CD4-positive, alpha-beta T cell treated with Interleukin-21 for 1 hour (primary cell): ENCODE results near the gene SLX9.

Source experiments
- DNase-seq: peaks from one replicate; pipeline ENCODE4 v3.0.0-alpha.2; 2020

The SLX9 gene

DNA sequence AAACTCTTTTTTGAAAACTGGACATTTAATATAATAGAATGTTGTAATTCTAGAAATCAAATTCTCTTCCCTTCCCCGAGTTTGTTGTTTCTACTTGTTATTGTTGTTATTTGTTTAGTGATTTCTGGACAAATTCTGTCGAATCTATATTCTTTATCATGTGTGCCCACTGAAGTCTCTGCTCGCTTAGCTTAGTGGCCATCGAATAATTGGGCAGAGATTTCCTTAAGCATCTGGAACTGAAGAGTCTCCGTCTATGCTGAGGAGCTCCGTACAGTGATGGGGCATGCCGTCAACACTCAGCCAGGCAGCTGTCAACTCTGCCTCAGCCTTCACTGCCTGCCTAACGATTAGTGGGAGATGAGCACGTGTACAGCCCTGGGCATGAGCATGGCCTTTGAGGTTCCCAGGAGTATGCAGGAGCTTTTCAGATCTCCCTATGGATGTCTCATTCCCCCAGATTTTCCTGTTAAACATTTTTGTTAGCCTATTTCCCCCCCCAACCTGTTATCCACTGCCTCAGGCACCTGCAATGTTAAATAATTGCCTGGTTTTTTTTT, 66.8 kb downstream of the SLX9 start:
- DNase-seq = no peak

DNA sequence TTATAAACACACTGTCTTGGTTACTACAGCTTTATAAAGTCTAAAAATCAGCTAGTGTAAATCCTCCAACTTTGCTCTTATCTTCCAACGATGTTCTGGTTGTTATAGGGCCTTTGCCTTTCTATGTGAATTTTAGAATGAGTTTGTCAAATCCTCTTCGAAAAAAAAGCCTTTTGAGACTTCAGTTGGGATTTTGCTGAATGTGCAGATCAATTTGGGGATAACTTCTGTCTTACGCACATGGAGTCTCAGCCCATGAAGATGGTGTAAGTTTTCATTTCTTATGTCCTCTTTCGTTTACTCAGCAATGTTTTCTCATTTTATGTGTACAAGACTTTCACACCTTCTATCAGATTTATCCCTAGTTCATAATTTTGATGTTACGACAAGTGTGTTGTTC, 69.8 kb downstream of the SLX9 start:
- DNase-seq = no peak

DNA sequence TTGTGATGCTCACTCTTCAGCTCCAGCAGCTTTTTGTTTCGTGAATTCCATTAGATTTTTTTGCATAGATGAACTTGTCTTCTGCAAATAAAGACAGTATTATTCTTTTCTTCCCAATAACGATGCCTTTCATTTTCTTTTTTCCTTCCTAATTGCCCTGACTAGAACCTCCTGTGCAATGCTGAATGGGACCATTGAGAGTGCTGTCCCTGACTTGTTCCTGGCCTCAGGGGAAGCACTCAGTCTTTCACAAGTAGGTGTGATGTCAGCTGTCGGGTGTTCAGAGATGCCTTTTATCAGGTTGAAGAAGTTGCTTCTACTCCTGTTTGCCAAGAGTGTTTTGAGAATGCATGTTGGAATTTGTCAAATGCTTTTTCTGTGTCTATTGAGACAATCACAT, 70.3 kb downstream of the SLX9 start:
- no peak for DNase-seq

DNA sequence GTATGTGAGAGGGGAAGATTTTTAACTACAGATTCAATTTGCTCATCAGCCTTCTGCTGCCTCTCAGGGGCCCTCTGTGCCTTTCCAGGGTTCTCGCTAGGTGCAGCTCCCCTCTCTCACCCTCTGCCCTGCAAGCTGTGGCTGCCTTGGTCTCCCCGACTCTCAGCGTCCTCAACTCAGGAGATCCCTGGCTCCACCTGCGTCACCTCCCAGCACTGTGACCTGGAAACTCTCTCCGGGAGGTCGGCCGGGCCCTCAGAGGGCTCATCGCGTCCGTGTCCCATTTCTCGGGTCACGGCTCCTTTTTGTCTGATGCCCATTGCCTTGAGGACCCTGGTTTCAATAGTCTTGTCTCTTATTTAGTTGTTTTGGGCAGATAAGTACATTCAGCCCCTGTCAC, 71.0 kb downstream of the SLX9 start:
- DNase-seq = no peak

DNA sequence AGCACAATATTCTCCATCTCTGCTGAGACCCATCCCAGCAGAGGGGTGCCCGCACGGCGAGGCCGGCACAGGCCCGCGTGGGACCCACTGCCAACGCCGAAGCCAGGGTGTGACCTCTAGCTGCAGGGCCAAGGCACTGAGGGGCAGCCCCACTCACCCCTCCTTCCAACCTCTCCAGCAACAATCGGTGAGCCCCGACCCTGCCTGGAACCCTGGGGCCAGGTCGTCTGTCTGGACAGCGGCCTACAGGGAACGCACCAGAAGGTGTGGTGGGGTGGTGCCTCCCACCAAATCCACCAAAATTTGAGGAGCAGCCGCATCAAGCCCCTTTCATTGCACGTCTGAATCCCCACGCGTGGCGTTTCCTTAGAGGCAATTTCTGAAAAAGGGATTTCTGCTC, 71.6 kb downstream of the SLX9 start:
- DNase-seq = no peak

DNA sequence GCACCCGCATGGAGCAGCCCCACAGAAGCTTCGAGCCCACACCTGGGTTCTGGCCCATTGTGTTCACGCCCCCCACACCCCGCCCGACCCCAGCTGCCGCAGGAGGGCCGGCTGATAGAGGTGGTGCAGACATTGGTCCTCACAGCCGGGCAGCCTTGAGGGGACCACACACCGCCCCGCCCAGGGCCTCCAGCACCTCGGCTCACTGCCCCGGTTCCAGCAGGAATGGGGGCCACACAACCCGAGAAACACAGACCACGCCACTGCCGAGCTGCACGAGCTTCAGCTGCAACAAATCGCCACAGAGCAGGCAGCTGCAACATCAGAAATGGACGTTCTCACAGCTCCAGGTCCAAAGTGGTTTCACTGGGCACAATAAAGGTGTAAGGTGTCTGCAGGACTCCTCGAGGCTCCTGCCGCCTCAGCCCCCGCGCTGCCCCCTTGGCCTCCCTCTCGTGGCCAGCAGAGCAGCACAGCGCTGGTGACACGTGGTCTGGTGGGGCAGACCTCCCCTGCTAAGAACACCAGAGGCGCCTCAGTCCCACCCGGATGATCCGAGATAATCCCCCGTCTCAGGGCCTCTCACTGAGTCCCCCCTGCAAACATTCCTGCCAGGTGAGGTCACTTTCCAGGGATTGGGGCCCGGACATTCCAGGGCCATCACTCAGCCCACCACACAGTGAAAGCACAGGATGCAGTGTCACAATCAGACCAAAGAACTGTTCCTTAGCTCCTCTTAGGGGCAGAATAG, 72.3 kb downstream of the SLX9 start:
- no peak for DNase-seq

DNA sequence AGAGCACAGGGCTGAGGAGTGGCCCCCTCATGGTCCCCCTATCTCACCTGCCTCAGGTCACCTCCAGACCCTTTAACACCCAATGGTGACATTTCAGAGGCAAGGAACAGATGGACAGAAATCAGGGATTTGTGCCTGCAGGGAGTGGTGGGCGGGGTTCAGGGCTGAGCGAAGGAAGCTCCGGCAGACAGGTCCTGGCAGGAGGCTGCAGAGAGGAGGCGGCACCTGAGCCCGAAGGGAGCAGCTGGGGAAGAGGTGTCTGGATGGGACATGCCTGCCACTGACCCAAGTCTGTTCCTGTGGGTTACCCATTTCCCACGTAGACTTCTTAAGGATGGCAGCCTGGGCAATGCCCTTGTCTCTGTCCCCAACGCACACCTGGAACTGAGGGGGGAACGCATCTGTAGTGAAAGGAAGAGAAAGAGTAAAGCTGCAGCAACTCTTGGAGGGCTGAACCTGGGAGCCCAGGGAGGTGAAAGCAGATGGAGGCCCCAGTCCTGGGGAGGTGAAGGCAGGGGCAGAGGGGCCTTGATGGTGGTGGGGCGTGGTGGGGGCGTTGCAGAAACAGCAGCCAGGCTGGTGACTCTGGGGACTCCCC, 72.9 kb downstream of the SLX9 start:
- DNase-seq = no peak

DNA sequence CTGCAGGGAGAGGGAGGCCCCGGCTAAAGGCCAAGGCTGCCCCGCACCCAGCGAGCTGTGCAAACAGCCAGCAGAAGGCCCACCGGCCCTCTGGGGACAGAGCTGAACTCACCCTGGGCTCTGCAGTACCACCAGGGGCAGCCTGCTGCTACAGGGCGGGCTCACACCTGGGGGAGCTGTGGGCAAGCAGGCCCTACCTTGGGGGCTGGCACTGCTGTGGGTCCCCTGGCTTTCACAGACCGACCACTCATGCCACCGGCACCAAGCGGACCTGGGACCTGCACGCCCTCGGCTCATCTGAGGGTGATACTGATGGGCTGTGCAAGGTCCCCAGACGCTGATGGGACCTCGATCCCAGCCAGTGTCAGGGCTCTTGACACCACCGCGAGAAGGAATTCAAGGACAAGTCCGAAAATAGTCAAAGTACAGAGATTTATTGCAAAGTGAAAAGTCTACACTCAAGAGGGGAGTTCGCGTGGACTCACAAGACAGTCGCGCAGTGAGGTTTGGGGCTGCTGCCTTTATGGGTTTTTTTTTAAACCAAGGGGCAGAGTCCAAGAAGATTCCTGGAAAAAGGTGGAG, 73.5 kb downstream of the SLX9 start:
- DNase-seq = no peak

DNA sequence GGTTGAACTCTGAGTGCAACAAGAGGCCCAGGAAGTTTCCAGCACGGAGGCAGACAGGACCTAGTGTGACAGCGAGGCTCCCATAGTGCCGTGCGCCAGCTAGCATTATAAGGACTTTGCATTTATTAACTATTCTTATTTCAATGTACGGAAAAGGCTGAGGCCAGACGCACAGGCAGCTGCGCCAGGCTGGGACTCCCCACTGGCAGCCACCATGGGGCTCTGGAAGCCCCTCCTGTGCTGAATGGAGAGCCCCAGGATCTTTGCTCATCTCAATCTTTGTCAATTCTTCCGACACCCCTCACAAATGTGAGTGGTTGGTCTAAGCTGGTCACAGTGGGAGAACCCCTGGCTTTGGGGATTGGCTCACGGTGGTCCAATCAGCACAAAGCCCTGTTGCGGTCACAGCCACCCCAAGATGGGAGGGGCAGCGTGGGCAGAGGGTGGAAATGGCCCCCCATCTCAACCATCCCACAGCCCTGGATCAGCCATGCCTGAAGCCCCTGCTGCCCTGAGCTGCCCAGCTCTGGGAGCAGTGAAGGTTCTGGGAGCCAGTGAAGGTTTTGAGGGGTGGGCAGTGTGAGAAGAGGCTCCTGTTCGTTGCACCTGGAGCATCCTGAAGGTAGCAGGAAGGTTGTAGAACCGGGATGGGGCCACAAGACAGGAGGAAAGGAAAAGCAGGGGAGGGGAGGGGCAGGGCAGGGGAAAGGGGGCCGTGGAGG, 75.1 kb downstream of the SLX9 start:
- no peak for DNase-seq

DNA sequence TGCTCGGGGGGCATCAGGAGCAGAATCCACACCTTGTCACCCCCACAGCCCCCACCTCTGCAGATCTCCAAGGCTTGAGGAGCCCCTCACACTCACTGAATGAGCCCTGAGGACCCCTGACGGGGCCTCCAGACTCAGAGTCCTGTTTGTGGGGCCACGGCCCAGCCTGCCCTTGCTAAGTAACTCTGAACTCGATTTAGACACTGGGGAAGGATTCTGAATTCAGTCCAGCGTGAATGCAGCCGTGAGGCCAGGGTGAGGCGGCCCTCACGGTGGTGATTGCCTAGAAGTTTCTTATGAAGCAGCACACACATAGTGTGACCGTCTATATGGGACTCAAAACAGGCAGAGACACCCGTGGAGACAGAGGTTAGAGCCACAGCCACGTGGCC, 75.6 kb downstream of the SLX9 start:
- DNase-seq = no peak

DNA sequence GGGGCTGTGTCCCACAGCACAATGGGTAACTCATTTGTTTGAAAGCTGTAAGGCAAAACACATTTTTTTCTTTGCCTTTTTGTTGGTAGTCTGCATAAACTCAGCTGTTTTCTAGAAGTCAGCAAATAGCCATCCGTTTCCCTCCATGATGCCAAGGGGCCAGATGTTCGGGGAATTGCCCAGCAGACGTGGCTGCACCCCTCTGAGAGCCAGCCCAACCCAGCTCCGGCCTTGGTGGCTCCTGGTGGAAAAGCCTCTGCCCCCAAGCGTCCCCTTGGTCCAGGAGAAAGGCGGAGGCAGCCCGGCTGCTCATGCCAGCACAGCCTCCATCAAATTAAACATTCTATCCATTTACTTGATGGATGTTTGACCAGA, 76.2 kb downstream of the SLX9 start:
- DNase-seq = no peak

DNA sequence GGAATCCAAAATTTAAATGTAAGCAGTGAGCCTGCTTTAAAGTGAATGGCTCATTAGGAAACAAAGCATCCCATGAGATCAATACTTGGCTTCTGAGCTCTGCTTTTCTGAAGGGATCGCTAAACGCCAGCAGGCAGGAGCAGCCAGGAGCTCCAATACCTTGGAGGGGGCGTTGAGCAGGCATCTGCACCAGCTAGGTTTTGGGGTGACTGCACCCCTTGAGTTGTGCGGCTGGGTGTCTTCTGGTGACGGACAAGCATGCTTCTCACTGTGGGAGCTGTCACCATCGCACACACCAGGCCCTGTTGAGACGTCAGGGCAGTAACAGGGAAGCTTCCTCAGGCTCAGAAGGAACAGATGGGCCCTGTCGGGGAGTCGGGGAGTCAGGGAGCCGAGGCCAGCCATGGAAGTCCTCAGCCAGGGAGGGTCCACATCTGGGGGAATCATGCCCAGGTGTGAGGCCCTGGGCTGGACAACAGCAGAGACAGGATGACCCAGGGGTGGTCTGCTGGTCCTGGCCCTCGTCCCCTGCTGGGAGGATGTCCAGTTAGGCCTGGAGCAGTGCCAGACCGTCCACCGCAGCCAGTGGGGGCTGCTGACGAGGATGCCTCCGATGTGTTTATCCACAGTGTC, 76.7 kb downstream of the SLX9 start:
- DNase-seq = no peak

DNA sequence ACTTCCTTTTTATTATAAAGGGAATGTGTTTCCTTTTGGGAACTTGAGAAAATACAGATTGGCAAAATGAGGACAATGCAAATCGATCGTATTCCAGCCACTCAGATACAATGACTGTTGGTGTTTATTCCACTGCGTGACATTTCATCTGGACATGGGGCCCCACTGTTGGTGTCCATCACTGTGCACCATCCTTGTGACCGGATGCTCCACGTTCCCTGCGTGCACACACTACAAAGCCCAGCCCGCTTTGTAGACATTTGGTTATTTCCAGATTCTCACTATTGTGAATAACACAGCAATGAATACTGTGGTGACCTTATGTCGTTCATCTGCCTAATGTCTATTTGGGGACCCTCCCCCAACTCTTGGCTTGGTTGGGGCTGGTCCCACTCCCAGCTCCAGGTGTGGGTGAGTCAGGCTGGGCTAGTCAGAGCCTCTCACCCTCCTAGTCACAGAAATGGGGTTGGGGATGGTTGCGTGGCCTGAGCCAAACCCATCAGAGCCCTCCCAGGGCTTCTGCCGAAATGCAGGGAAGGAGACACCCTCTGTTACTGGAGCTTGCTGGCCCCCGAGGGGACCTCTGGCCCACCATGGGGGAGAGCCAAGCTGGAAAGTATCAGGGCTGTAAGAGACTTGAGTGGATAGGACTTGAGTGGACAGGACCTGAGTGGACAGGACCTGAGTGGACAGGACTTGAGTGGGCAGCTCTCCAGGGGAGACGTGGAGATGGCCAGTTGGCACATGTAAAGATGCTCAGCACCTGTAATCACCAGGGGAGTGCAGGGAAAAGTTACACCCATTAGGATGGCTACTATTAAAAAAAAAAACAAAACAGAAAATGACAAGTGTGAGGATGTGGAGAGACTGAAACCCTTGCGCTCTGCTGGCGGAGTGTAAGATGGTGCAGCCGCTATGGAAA, 77.5 kb downstream of the SLX9 start:
- no peak for DNase-seq

DNA sequence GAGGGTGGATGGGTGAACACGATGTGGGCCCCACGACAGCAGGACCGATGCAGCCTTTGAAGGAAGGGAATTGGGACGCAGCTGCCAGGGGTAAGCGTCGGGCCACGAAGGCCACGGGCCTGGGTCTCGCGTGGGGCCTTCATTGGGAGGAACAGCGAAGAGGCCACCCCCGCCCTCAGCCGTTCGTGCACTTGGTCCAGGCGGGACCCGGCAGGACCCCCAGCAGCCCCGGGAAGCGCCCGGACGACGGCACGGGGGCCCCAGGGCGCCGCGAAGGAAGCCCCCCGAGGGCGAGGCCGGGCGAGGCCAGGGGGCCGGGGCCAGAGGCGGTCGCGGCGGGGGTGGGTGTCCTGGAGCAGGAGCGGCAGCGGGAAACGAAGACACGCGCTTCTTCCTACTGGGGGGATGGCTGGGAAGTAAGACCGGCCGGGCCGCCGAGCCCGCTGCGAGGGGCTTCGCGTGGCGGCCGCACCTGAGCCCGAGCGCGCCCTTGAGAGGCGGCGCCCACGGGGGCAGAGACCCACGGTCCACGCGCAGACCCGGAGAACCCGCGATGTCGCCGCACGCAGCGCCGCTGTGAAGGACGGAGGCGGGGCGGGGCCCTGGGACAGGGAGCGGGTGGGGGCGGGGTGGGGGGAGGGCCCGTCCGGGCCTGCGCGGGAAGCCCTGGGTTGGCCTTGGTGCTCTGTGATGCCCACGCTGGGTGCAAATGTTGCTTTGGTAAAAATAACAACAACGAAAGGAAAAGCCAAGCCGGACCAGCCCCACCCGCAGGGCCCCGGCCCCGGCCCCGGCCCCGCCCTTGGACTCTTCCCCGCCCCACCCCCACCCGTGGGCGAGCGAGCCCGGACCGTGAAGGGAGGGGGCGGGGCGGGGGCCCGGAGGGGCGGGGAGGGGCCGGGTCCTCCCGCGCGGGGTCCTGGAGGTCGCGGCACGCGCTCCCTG, 78.6 kb downstream of the SLX9 start:
- DNase-seq = no peak

DNA sequence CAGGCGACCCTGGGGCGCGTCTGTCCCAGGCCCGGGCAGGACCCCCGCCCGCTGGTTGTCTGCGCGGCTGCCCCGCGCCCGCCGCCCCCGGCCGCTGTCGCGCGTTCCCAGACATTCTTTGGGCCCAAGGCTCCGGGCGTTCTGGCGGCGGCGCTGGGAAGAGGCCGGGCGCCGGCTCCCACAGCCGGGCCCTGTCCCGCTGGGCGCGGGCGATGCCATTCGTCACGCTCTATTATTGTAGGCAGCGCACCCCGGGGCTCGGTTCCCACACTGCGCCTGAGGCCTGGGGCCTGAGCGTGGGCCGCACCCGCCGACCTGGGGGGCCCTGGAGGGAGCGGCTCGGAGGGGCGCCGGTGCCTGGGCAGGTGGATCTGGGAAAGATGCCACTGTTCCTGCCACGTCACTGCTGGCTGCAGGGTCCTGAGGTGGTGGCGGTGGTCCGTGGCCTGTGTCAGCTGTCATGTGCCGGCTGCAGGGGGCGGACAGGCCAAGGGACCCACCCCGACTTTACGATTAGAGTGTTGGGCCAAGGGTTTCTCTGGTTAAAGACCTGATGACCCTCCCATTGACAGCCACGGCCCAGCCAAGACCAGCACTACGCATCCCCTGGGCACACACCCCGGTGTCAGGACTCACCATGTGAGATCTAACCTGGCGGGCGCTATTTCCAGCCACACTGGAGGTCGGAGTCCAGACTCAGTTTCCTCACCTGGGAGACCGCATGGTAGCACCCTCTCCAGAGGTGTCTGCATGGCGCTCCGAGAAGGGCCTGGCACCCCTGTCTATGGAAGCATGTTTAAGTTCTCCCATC, 79.5 kb downstream of the SLX9 start:
- DNase-seq = no peak

DNA sequence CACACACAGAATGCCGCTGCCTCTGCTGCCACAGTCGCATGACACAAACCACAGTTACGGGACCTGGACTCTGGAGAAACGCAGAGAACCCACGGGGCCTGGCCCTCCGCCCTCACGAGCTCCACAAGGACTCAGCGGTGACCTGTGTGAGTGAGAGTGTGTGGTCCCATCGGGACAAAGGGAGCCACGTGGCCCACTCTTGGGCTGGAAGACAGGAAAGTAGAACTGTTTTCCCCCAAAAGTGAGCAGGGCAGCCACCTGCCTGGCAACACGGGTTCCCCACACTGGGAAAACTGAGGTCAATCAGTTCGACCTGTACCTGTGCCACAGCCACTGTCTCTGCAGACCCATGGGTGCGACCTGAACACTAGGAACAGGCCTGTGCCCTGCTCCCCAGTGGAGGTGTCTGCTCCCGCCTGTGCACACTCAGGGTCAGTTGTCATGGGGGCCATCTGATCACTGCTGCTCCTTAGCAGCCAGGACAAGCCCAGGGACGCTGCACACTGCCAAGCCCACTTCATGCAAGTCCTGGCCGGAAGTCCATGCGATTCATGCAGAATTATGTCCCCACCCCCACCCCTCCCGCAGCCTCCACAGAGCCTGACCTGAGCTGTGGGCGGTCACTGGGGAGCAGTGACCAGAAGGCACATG, 80.2 kb downstream of the SLX9 start:
- no peak for DNase-seq

DNA sequence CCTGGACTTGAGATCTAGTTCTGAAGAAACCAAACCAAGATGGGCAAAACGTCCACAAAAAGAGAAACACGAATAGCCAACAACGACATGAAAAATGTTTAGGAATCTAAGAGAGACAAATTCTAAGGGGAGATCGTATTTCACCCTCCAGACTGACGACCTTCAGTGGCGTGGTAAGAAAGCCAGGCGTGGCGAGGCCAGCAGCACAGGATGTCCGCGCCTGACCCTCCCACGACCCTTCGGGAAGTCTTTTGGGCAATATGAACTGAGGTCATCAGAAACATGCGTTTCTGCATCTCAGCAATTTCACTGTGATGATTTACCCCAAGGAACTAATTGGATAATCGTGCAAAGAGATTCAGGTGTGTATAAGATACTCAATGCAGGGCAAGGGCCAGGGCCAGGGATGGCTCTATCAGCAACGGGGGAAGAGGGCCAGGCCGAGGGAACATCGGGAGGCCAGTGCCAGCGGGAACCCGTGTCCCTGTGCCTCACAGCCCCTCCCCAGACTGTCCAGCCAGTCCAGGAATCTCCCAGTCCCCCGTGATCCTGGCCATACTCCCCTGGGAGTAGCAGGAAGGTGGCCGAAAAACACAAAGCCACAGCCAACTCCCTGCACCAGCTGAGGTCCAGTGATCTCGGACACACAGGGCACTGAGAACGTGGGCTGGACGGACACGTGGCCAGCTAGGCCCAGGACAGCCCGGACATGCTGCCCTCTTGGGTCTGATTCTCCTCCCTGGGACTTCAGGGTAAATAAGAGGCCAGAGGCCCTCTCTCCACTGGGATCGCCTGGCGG, 81.0 kb downstream of the SLX9 start:
- no peak for DNase-seq
